MM.1S (cell line): ENCODE measurements around the gene CCDC91.

Experiments
- DNase-seq: peaks from one replicate; pipeline ENCODE4 v3.0.0-alpha.2; 2015
- H2AFZ ChIP-seq: fragments of 300-600 bp; sonication (generic); 2 replicates; pipeline ENCODE4 v1.6.0; 2016; ENCODE audit warnings: antibody characterized with exemption, low read length
- H3F3A ChIP-seq: fragments of 300-600 bp; sonication (generic); 2 replicates; pipeline ENCODE4 v1.6.1; 2016; ENCODE audit warnings: mild to moderate bottlenecking, antibody characterized with exemption, low read length, moderate library complexity, mixed read lengths; ENCODE audit not compliant: insufficient read depth
- H3K27ac ChIP-seq: fragments of 300-600 bp; sonication (generic); 2 replicates; pipeline ENCODE4 v1.5.1; 2016; ENCODE audit warnings: mild to moderate bottlenecking, low read length
- H3K27me3 ChIP-seq: fragments of 300-600 bp; sonication (generic); replicated peaks from 2 replicates; pipeline ENCODE4 v1.6.0; 2016; ENCODE audit warnings: low read length; ENCODE audit not compliant: insufficient read depth
- H3K36me3 ChIP-seq: fragments of 300-600 bp; sonication (generic); replicated peaks from 2 replicates; pipeline ENCODE4 v1.6.1; 2016; ENCODE audit warnings: mild to moderate bottlenecking, low read length, mixed read lengths; ENCODE audit not compliant: insufficient read depth
- H3K4me1 ChIP-seq: fragments of 300-600 bp; sonication (generic); 2 replicates; pipeline ENCODE4 v1.6.1; 2016; ENCODE audit warnings: low read length, mixed read lengths
- H3K4me2 ChIP-seq: fragments of 300-600 bp; sonication (generic); 2 replicates; pipeline ENCODE4 v1.6.0; 2016; ENCODE audit warnings: low read depth, low read length
- H3K4me3 ChIP-seq: fragments of 300-600 bp; sonication (generic); 2 replicates; pipeline ENCODE4 v1.5.1; 2016; ENCODE audit warnings: low read length, mixed read lengths
- H3K79me2 ChIP-seq: fragments of 300-600 bp; sonication (generic); 2 replicates; pipeline ENCODE4 v1.6.1; 2016; ENCODE audit warnings: mixed run types, low read length, mixed read lengths
- H3K9ac ChIP-seq: fragments of 300-600 bp; sonication (generic); 2 replicates; pipeline ENCODE4 v1.6.1; 2016; ENCODE audit warnings: low read length, mixed read lengths
- H3K9me2 ChIP-seq: fragments of 300-600 bp; sonication (generic); replicated peaks from 2 replicates; pipeline ENCODE4 v1.6.1; 2016; ENCODE audit warnings: mild to moderate bottlenecking, low read length, mixed read lengths; ENCODE audit not compliant: insufficient read depth
- H3K9me3 ChIP-seq: fragments of 300-600 bp; sonication (generic); replicated peaks from 2 replicates; pipeline ENCODE4 v1.6.1; 2016; ENCODE audit warnings: mild to moderate bottlenecking, low read length, mixed read lengths; ENCODE audit not compliant: insufficient read depth
- H4K20me1 ChIP-seq: fragments of 300-600 bp; sonication (generic); 2 replicates; pipeline ENCODE4 v1.6.1; 2016; ENCODE audit warnings: mild to moderate bottlenecking, low read length, moderate library complexity, mixed read lengths; ENCODE audit not compliant: insufficient read depth
- CTCF ChIP-seq: fragments of 300-600 bp; sonication (generic); IDR thresholded peaks from 2 replicates; pipeline ENCODE4 v1.5.1; 2016; ENCODE audit warnings: antibody characterized with exemption, low read length, mixed read lengths
- EZH2 ChIP-seq: fragments of 300-600 bp; sonication (generic); optimal IDR thresholded peaks from 2 replicates; pipeline ENCODE3; 2017; ENCODE audit warnings: low read depth, mild to moderate bottlenecking, antibody characterized with exemption, low read length, mixed read lengths
- EZH2phosphoT487 ChIP-seq: fragments of 300-600 bp; sonication (generic); IDR thresholded peaks from 2 replicates; pipeline ENCODE4 v1.6.1; 2018; ENCODE audit warnings: antibody characterized with exemption, low read length

CCDC91 gene

GRCh38 chr12:28215021-28215420 lies 24.8 kb downstream of the CCDC91 start:
- no peak overlapping the region for H3K4me2 ChIP-seq
- no peaks in the 10 kb centered on the region for H3F3A ChIP-seq
- no peaks in the 10 kb centered on the region for H4K20me1 ChIP-seq
- no peaks in the 10 kb centered on the region for H3K27me3 ChIP-seq
- no peaks in the 10 kb centered on the region for H3K79me2 ChIP-seq
- 0 out of 2 replicates have a peak, but pooled peaks cover 3% of the 10 kb centered on the region for H3K9me2 ChIP-seq
- no peaks in the 10 kb centered on the region for H3K36me3 ChIP-seq
- H3K9me3 ChIP-seq = no peaks in the 10 kb centered on the region
- no peak for TF ChIP-seq EZH2
- TF ChIP-seq CTCF = no peak
- no peak for TF ChIP-seq EZH2phosphoT487
- H3K4me1 ChIP-seq = no peaks in the 10 kb centered on the region
- H3K4me3 ChIP-seq = no peak overlapping the region
- DNase-seq = no peak
- no peak overlapping the region for H3K27ac ChIP-seq
- H3K9ac ChIP-seq = no peak overlapping the region
- H2AFZ ChIP-seq = no peak overlapping the region

DNA sequence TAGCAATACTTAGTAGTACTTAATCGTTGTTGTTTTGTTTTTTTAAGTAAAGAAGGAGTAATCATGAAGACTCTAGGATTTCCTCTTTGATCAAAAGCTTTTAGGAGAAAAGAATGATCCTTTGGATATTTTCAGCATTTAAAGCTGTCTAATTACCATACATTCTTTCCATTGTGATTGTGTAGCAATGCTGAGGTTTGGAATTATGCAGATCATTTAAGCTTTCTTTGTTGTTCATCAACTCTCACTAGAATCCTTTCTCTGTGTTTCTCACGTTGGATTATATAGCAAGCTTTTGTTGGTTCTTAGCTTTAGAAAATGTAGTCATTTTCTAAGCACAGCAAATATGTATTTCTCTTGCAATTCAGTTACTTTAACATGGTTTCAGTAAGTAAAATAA lies 25.8 kb downstream of the CCDC91 start:
- H3K79me2 ChIP-seq = no peaks in the 10 kb centered on the region
- H3K4me1 ChIP-seq = no peaks in the 10 kb centered on the region
- 0 out of 2 replicates have a peak, but pooled peaks cover 3% of the 10 kb centered on the region for H3K9me2 ChIP-seq
- TF ChIP-seq CTCF = no peak
- no peak for TF ChIP-seq EZH2phosphoT487
- no peak for TF ChIP-seq EZH2
- H4K20me1 ChIP-seq = no peaks in the 10 kb centered on the region
- no peak overlapping the region for H2AFZ ChIP-seq
- H3K9me3 ChIP-seq = no peaks in the 10 kb centered on the region
- H3K36me3 ChIP-seq = no peaks in the 10 kb centered on the region
- H3K27ac ChIP-seq = no peak overlapping the region
- no peak overlapping the region for H3K9ac ChIP-seq
- H3K27me3 ChIP-seq = no peaks in the 10 kb centered on the region
- H3K4me2 ChIP-seq = no peak overlapping the region
- no peaks in the 10 kb centered on the region for H3F3A ChIP-seq
- DNase-seq = no peak
- no peak overlapping the region for H3K4me3 ChIP-seq

DNA sequence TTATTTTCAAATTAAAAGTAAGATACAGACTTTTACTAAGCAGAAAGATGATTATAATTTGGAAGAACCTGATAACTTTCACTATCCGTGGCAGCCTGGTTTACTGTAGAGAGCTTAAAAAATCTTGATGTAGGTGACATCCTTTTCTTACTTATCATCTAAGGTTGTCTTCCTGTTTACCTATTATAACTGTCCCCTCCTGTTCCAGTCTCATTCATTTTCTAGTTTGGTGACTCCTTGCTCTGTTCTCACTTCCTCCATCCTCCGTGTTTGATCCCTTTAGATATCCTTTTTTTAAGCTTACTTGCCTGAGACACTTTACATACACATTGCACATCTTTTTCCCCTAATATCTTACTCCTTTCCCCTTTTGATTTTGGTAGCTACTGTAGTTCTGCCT lies 27.5 kb downstream of the CCDC91 start:
- no peaks in the 10 kb centered on the region for H3K36me3 ChIP-seq
- H2AFZ ChIP-seq = no peak overlapping the region
- H3K27me3 ChIP-seq = no peaks in the 10 kb centered on the region
- no peak overlapping the region for H3K4me3 ChIP-seq
- H4K20me1 ChIP-seq = no peaks in the 10 kb centered on the region
- H3K9me2 ChIP-seq = 0 out of 2 replicates have a peak, but pooled peaks cover 3% of the 10 kb centered on the region
- no peak for TF ChIP-seq EZH2
- TF ChIP-seq CTCF = no peak
- no peak for TF ChIP-seq EZH2phosphoT487
- H3F3A ChIP-seq = peaks cover 1% of the 10 kb centered on the region; the same call in 1 of the 2 replicates
- H3K9ac ChIP-seq = no peak overlapping the region
- no peak overlapping the region for H3K4me2 ChIP-seq
- H3K4me1 ChIP-seq = 0 out of 2 replicates have a peak, but pooled peaks cover 1% of the 10 kb centered on the region
- DNase-seq = no peak
- no peaks in the 10 kb centered on the region for H3K79me2 ChIP-seq
- no peak overlapping the region for H3K27ac ChIP-seq
- H3K9me3 ChIP-seq = no peaks in the 10 kb centered on the region
